SK-N-MC (cell line): ENCODE measurements around the gene B4GALNT2.

ENCODE experiments used
- EZH2 ChIP-seq: fragments of 200-600 bp; sonication (generic); IDR thresholded peaks from one replicate; pipeline ENCODE4 v1.6.1; 2017; ENCODE audit warnings: antibody characterized with exemption
- POLR2AphosphoS5 ChIP-seq: IDR thresholded peaks from 2 replicates; pipeline ENCODE4 v1.6.1; 2012; ENCODE audit warnings: mild to moderate bottlenecking, low read depth, low read length, borderline replicate concordance

DNA sequence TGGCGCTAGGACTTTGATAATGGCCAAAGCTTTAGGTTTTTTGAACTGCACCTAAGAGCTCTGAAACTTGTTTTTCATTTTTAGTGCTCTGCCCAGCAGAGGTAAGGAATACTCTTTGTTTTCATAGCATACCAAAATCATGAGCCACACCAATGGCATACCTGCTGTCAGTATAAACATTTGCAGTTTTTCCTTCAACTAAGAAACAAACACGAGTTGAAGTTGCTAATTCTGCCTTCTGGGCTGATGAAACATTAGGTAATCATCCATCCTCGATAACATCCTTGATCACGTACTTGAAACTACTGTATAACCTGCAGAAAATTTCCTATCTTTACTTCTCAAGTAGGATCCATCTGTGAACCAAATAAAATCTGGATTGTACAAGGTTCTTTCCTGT lies 20.6 kb upstream of the B4GALNT2 start:
- TF ChIP-seq EZH2 (no peak), POLR2AphosphoS5 (no peak)
